HS-5 (cell line): ENCODE measurements around the gene RPL38.

Source experiments
- DNase-seq: peaks from one replicate; pipeline ENCODE4 v3.0.0-alpha.2; 2012; ENCODE audit warnings: low read depth

RPL38 gene

DNA sequence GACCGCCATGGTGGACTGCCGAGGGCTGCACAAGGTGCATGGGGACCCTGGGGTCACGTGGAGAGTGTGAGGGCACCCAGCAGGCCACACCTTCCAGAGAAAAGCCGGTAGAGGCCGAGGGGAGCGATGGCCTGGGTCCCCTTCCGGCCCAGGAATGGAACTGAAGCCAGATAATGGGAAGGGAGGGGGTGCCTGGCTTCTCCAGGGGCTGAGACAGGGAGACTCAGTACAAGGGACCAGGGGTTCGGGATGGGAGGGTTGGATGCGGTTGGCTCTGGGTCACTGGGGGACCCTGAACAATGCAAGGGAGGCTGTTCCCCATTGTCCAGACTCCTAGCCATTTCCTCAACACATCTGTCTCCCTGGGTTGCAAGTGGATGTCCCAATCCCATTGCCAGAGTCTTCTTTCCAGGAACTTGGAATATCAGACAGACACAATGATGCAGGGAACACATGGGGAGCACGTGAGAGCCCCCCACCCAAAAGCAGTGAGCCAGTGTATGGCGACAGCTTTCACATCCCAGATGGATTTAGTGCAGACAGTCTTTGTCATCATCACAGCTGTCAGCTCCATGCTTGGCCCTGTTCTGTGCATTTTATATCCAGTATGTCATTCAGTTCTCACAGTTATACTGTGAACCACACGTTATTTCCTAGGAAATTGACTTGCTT is 47.0 kb downstream of the RPL38 start:
- no peak for DNase-seq

DNA sequence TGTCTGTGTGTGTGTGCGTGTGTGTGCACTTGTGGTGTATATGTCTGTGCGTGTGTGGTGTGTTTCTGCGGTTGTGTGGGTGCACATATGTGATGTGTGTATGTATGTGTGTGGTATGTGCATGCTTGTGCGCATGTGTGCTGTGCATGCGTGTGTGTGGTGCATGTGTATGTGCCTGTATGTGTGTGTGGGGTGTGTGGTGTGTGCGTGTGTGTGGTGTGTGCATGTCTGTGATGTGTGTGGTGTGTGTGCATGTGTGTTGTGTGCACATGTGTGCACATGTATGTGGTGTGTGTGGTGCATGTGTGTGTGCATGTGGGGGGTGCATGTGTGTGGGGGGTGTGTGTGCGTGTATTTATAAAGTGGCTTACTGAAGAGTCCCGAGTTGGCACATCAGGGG is 47.6 kb downstream of the RPL38 start:
- no peak for DNase-seq

DNA sequence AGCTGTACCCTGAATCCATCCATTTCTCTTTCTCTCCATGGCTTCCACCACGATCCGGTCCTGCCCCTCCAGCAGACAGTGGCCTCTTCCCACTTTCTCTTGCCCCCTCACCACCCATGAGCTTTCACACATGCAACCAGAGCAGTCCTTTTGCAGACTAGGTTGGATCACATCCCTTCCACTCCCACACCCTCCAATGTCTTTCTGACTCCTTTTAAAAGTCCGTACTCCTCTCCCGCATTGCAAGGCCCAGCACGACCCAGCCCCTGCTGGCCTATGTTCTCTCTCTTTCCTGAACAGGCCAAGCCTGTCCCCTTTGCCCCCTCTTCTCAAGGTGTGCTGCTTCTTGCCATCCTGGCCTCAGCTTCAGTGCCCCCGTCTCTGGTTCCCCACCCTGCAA is 48.1 kb downstream of the RPL38 start:
- DNase-seq, result no peak

DNA sequence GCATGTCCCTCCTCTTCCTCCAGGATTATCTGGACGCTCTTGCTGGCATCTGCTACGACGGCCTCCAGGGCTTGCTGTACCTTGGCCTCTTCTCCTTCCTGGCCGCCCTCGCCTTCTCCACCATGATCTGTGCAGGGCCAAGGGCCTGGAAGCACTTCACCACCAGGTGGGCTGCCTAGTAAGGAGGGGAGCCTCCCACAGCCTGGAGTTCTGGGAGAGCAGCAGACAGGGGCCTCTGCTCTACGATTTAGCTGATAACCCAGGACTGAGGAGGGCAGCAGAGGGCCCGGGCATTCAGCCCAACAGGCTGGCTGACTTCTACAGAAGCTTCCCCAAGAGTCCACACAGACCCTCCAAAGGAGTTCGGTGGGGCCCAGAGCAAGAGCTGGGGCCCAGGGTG is 48.7 kb downstream of the RPL38 start:
- DNase-seq, result no peak

DNA sequence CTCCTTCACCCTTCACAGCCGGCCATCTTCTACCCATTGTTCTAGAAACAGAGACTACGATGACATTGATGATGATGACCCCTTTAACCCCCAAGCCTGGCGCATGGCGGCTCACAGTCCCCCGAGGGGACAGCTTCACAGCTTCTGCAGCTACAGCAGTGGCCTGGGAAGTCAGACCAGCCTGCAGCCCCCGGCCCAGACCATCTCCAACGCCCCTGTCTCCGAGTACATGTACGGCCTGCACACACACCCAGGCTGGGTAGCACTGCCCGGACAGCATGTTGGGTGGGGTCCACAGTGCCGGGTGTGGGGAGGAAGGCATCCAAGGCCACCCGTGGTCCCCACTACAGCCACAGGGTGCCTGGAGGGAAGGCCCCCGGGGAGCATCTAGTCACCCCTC is 49.6 kb downstream of the RPL38 start:
- DNase-seq, result no peak

DNA sequence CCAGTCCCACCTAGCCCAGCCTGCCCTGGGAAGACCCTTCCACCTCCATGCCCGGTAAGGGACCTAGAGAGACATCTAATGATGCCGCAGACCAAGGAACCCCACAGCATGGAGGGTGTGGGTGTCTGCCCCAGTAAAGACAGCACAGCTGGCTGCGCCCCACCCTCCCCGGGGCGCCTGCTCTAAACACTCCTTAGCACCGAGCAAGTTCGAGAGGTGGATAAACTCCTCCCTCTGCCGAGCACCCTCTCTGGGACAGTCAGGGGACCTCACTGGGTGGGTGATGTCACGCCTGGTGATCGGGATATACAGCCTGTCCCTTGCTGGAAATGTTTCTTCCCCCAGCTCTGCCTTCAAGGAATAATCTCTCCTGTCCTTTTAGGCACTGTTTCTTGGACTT is 53.8 kb downstream of the RPL38 start:
- DNase-seq, result no peak

DNA sequence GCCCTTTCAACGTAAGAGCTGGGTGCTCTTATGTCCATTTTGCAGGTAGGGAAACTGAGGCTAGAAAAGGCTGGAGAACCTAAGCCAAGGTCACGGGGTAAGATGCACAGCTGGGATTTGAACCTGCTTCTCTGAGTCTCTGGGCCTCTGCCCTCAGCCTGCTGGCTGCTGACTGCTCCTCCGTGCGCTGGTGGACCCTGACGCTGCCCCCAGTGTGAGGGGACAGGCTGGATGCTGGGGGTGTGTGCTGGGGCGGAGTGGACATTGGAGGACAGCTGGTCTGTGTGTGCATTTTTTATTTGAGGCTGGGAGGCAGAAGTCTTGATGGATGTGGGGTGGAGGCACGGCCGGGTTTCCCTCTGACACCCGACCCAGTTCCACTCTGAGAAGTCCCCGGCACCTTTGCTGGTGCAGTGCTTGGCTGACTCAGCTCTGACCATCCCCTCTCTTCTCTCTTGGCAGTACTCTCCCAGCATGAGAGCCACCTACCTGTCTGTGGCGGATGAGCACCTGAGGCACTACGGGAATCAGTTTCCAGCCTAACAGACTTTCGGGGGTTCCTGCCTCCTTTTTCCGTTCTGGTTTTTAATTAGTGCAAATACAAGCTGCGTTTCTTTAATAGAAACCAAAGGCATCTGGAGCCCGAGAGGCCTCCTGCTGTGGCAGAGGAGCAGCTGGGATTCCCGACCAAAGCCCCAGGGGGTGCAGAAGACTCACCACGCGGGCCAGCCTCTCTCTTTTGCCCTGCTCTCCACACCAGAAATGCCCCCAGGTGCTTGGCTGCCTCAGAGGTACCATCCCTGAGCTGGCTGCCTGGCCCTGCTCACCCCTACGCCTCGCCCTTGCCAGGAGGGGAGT is 56.4 kb downstream of the RPL38 start:
- no peak for DNase-seq
